Measurements from ENCODE around the gene ZNF862. TPM values are rescaled to one million over a fixed set of nuclear protein-coding genes. Genes with fewer than 3 reads are reported as not detected.

Gene ZNF862
- polyA plus RNA-seq, 3 donors = 1.3 to 18.4 (median 2.7) TPM

- Mint-ChIP-seq H3K27me3 (ENCODE audit: low read depth in 3 of 3) (peaks cover 4 to 8% (median 7%) of the 10 kb centered on the region in 3 donors), H3K4me1 (no peaks in the 10 kb centered on the region), H3K4me3 (no peak overlapping the region), H3K9me3 (no peaks in the 10 kb centered on the region), H3K27ac (no peak overlapping the region), H3K36me3 (no peaks in the 10 kb centered on the region)
- 73% methylated on average over 8 of the region's 11 CpGs for WGBS (ENCODE audit: insufficient coverage)
- Histone ChIP-seq H3K27ac (ENCODE audit: low read depth in 1 of 2, low read length in 2 of 2) (no peak overlapping the region), H3K9me3 (replicated peaks in 1 of 2; ENCODE audit: control insufficient read depth in 1 of 2, insufficient read depth in 1 of 2, low read length in 2 of 2) (no peaks in the 10 kb centered on the region), H2AFZ (ENCODE audit: insufficient read depth, low read depth, low read length, poor library complexity, severe bottlenecking) (no peak overlapping the region), H3K4me1 (ENCODE audit: control insufficient read depth in 1 of 2, insufficient read depth in 2 of 2, low read length in 2 of 2) (no peaks in the 10 kb centered on the region), H3K9ac (ENCODE audit: insufficient read depth, low read length, poor library complexity, severe bottlenecking) (no peak overlapping the region), H3K27me3 (ENCODE audit: control insufficient read depth in 2 of 2, insufficient read depth in 2 of 2, low read length in 2 of 2) (no peaks in the 10 kb centered on the region), H3K4me2 (replicated peaks; ENCODE audit: extremely low read depth, low read length, poor library complexity, severe bottlenecking) (no peak overlapping the region), H3K4me3 (replicated peaks in 1 of 3; ENCODE audit: low read depth in 2 of 3, low read length in 3 of 3) (no peak overlapping the region), H4K20me1 (ENCODE audit: insufficient read depth, low read length) (no peaks in the 10 kb centered on the region), H3K79me2 (ENCODE audit: insufficient read depth, low read length) (no peaks in the 10 kb centered on the region), H3K36me3 (replicated peaks in 1 of 2; ENCODE audit: control insufficient read depth in 1 of 2, insufficient read depth in 2 of 2, low read length in 2 of 2) (no peaks in the 10 kb centered on the region)
- TF ChIP-seq CTCF (IDR thresholded peaks at IDR 0.05) = no peak
- intact Hi-C loops (cut with micrococcal nuclease) = no loop called here
- no peak for DNase-seq
Observed at GRCh38 chr7:149830997-149831740, 7.0 kb upstream of the ZNF862 start.

GRCh38 chr7:149831741-149832219 is 6.4 kb upstream of the ZNF862 start:
- H3K27me3 ChIP-seq (ENCODE audit: control insufficient read depth in 2 of 2, insufficient read depth in 2 of 2, low read length in 2 of 2) = no peaks in the 10 kb centered on the region
- 100% methylated on average over 1 of the region's 9 CpGs for WGBS (ENCODE audit: insufficient coverage)
- H2AFZ ChIP-seq (ENCODE audit: insufficient read depth, low read depth, low read length, poor library complexity, severe bottlenecking) = no peak overlapping the region
- Mint-ChIP-seq H3K4me1 (no peaks in the 10 kb centered on the region), H3K27ac (peak overlapping the region in 1 of 7 donors; percentile 40), H3K36me3 (no peaks in the 10 kb centered on the region), H3K4me3 (no peak overlapping the region), H3K9me3 (no peaks in the 10 kb centered on the region), H3K27me3 (ENCODE audit: low read depth in 3 of 3) (peaks cover 7 to 8% (median 7%) of the 10 kb centered on the region in 3 donors)
- no peaks in the 10 kb centered on the region for H3K79me2 ChIP-seq (ENCODE audit: insufficient read depth, low read length)
- no peak overlapping the region for H3K9ac ChIP-seq (ENCODE audit: insufficient read depth, low read length, poor library complexity, severe bottlenecking)
- DNase-seq = no peak
- TF ChIP-seq CTCF (IDR thresholded peaks at IDR 0.05) = no peak
- no peak overlapping the region for H3K4me2 ChIP-seq (replicated peaks; ENCODE audit: extremely low read depth, low read length, poor library complexity, severe bottlenecking)
- intact Hi-C loops (cut with micrococcal nuclease) = no loop called here
- no peak overlapping the region for H3K27ac ChIP-seq (ENCODE audit: low read depth in 1 of 2, low read length in 2 of 2)
- H4K20me1 ChIP-seq (ENCODE audit: insufficient read depth, low read length) = no peaks in the 10 kb centered on the region
- H3K9me3 ChIP-seq (replicated peaks in 1 of 2; ENCODE audit: control insufficient read depth in 1 of 2, insufficient read depth in 1 of 2, low read length in 2 of 2) = no peaks in the 10 kb centered on the region
- H3K4me1 ChIP-seq (ENCODE audit: control insufficient read depth in 1 of 2, insufficient read depth in 2 of 2, low read length in 2 of 2) = no peaks in the 10 kb centered on the region
- H3K4me3 ChIP-seq (replicated peaks in 1 of 3; ENCODE audit: low read depth in 2 of 3, low read length in 3 of 3) = no peak overlapping the region
- no peaks in the 10 kb centered on the region for H3K36me3 ChIP-seq (replicated peaks in 1 of 2; ENCODE audit: control insufficient read depth in 1 of 2, insufficient read depth in 2 of 2, low read length in 2 of 2)

All from CD14-positive monocyte (primary cell).